CD4-positive, alpha-beta T cell (primary cell): Measurements from ENCODE around the gene KCNMA1. TPM values are rescaled to one million over a fixed set of nuclear protein-coding genes. Genes with fewer than 3 reads are reported as not detected.

ENCODE experiments used
- ATAC-seq: fragments of 200-7000 bp; cut with Tn5 transposase; one replicate; pipeline ENCODE4 v1.10.0; 2022; ENCODE audit warnings: mild to moderate bottlenecking; ENCODE audit not compliant: poor library complexity
- CTCF ChIA-PET: fragments of 350-600 bp; sonication (Branson Sonifier 250); formaldehyde crosslinking; loops from one replicate; lab custom pipeline; 2021; ENCODE audit warnings: antibody characterized with exemption, inconsistent platforms; lab: Charles Lee
- POLR2A ChIA-PET: fragments of 350-600 bp; sonication (Branson Sonifier 250); formaldehyde crosslinking; loops from one replicate; lab custom pipeline; 2021; ENCODE audit warnings: antibody characterized with exemption, inconsistent platforms; lab: Charles Lee
- DNase-seq, 14 experiments: peaks; one replicate each; pipeline ENCODE4 v3.0.0-alpha.2; 2013 to 2020; ENCODE audit warnings: mixed read lengths in 2 of 14
- H3K27ac ChIP-seq, 2 donors: one replicate each; pipeline versions ENCODE4 v1.5.1 to v1.7.0; 2013; ENCODE audit warnings: low read length in 2 of 2, low read depth in 1 of 2, mild to moderate bottlenecking in 1 of 2
- H3K27me3 ChIP-seq, 2 experiments: 1 replicate in 1 of 2; 2 replicates in 1 of 2; pipeline versions ENCODE4 v1.6.1 to v1.7.0; 2013; ENCODE audit warnings: low read length in 2 of 2, control low read depth in 1 of 2, mild to moderate bottlenecking in 1 of 2, moderate library complexity in 1 of 2; ENCODE audit not compliant: insufficient read depth in 2 of 2, control insufficient read depth in 1 of 2
- H3K36me3 ChIP-seq: one replicate; pipeline ENCODE4 v1.6.1; 2013; ENCODE audit warnings: low read length, control low read depth; ENCODE audit not compliant: insufficient read depth
- H3K4me1 ChIP-seq: one replicate; pipeline ENCODE4 v1.6.1; 2013; ENCODE audit warnings: low read length, control low read depth; ENCODE audit not compliant: insufficient read depth
- H3K4me3 ChIP-seq: one replicate; pipeline ENCODE4 v1.5.1; 2013; ENCODE audit warnings: mild to moderate bottlenecking, low read length, moderate library complexity
- H3K9me3 ChIP-seq, 2 experiments: 1 replicate in 1 of 2; 2 replicates in 1 of 2; pipeline versions ENCODE4 v1.6.1 to v1.7.0; 2013; ENCODE audit warnings: low read length in 2 of 2, mild to moderate bottlenecking in 2 of 2, control low read depth in 1 of 2, moderate library complexity in 1 of 2; ENCODE audit not compliant: control insufficient read depth in 1 of 2, insufficient read depth in 1 of 2
- H3K27ac Mint-ChIP-seq: one replicate; pipeline ENCODE4 v1.8.0; 2020; ENCODE audit warnings: mixed read lengths
- H3K27me3 Mint-ChIP-seq: one replicate; pipeline ENCODE4 v1.8.0; 2021; ENCODE audit warnings: mixed read lengths
- H3K36me3 Mint-ChIP-seq: one replicate; pipeline ENCODE4 v1.8.0; 2021; ENCODE audit warnings: low read depth, mixed read lengths
- H3K4me1 Mint-ChIP-seq: one replicate; pipeline ENCODE4 v1.8.0; 2021; ENCODE audit warnings: low read depth, mixed read lengths
- H3K4me3 Mint-ChIP-seq: one replicate; pipeline ENCODE4 v1.8.0; 2020; ENCODE audit warnings: mild to moderate bottlenecking, mixed read lengths
- H3K9me3 Mint-ChIP-seq: one replicate; pipeline ENCODE4 v1.8.0; 2020; ENCODE audit warnings: mixed read lengths
- intact Hi-C, 2 experiments: fragments of 100-400 bp; cut with DNase I in 1 of 2; cut with micrococcal nuclease in 1 of 2; formaldehyde crosslinking; loops; one replicate each; pipeline versions ENCODE4 v1.15.1 to v1.9.0; 2023 to 2025; cut with DNase I, micrococcal nuclease
- total RNA-seq, 174 experiments: library from RNA in 2 of 174; stranded (reverse) in 2 of 174; gene quantifications; one replicate each; pipeline ENCODE4 v1.2.3 and lab custom pipeline; 2021 to 2026
- TF ChIP-seq, protein P1 (sequence below): fragments of 200-600 bp; IDR thresholded peaks from one replicate; pipeline ENCODE4 v1.8.0; 2022; ENCODE audit warnings: antibody characterized with exemption, mild to moderate bottlenecking

KCNMA1 gene
- total RNA-seq, 2 experiments from 2014 or later, result not detected

DNA sequence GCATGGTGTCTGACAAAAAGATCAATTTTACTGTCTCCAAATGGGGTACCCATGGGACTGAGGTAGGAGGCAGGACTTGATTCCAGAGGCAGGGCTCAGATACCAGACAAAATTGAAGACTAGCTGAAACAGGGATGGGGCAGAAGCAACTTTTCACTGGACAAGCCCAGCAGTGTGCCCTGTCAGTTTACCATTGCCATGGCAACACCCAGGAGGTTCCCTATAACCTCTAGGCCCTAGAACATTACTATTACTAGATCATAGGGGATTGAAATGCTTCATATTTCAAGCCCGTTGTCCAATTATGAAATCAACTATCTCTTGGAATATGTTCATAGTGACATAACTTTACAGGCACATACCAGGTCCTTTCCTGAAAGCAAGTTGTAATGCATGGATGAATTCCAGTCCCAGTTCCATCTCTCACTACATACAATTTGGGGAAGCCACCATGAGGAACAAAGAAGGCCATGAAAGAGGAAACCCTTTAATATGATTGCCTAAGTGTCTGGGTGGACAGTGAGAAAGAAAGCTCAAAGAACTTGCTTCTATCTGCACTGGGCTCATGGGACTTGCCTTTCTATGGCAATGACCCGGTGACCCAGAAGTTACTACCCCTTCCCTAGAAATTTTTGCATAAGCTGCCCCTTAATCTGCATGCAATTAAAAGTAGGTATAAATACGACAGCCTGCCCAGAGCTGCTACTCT lies 557.9 kb downstream of the KCNMA1 start:
- H3K36me3 Mint-ChIP-seq, result no peaks in the 10 kb centered on the region
- no peaks in the 10 kb centered on the region for H3K27me3 ChIP-seq
- H3K27ac Mint-ChIP-seq, result no peak overlapping the region
- POLR2A ChIA-PET, result no interaction called here
- CTCF ChIA-PET, result interaction anchor here (1.3 kb wide), 1 partner anchor 12 kb away, joined by 3 read pairs; no protein-coding TSS in a partner anchor
- DNase-seq (peak in 1 of 14 experiments; percentile 2), ATAC-seq (no peak)
- H3K4me1 Mint-ChIP-seq, result no peaks in the 10 kb centered on the region
- no peak overlapping the region for H3K4me3 Mint-ChIP-seq
- H3K4me3 ChIP-seq, result no peak overlapping the region
- no peaks in the 10 kb centered on the region for H3K36me3 ChIP-seq
- intact Hi-C loops, result no loop called here
- TF ChIP-seq, protein P1, sequence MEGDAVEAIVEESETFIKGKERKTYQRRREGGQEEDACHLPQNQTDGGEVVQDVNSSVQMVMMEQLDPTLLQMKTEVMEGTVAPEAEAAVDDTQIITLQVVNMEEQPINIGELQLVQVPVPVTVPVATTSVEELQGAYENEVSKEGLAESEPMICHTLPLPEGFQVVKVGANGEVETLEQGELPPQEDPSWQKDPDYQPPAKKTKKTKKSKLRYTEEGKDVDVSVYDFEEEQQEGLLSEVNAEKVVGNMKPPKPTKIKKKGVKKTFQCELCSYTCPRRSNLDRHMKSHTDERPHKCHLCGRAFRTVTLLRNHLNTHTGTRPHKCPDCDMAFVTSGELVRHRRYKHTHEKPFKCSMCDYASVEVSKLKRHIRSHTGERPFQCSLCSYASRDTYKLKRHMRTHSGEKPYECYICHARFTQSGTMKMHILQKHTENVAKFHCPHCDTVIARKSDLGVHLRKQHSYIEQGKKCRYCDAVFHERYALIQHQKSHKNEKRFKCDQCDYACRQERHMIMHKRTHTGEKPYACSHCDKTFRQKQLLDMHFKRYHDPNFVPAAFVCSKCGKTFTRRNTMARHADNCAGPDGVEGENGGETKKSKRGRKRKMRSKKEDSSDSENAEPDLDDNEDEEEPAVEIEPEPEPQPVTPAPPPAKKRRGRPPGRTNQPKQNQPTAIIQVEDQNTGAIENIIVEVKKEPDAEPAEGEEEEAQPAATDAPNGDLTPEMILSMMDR, result no peak
- H3K4me1 ChIP-seq, result no peaks in the 10 kb centered on the region
- no peaks in the 10 kb centered on the region for H3K27me3 Mint-ChIP-seq
- H3K27ac ChIP-seq, result no peak overlapping the region
- H3K9me3 ChIP-seq, result peaks cover 0 to 3% of the 10 kb centered on the region in 2 experiments
- H3K9me3 Mint-ChIP-seq, result no peaks in the 10 kb centered on the region

DNA sequence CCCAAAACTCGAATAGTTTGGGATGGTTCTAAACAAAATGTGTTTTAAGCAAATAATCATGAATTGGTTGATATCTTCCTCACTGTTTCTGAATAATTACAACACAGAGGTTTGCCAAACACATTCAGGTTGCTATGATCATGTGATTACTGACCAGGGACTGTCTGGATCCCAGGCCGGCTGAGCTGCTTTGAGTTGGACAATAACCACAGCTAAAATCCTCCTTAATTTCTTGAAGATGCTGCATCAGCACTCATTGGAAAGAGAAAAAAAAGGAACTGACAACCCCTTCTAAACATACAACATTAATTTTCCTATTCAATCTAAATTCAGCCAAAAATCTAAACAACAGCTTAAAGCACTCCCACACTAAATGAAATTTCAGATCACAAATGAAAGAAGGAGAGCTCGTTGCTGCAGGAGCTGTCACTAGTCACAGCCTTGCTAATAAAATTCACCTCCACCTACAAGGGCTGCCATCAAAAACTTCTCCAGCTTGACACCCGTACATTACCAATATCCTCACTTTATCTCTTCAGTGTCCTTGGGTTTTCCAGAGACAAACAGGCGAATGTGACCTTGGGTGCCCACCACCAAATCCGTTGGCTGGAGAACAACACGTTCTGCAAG lies 560.2 kb downstream of the KCNMA1 start:
- ATAC-seq (no peak), DNase-seq (no peak)
- Histone ChIP-seq H3K4me3 (no peak overlapping the region), H3K9me3 (peaks cover 0 to 3% of the 10 kb centered on the region in 2 experiments), H3K36me3 (no peaks in the 10 kb centered on the region), H3K4me1 (no peaks in the 10 kb centered on the region), H3K27me3 (no peaks in the 10 kb centered on the region), H3K27ac (no peak overlapping the region)
- intact Hi-C loops, result no loop called here
- Mint-ChIP-seq H3K36me3 (no peaks in the 10 kb centered on the region), H3K4me1 (no peaks in the 10 kb centered on the region), H3K9me3 (no peaks in the 10 kb centered on the region), H3K4me3 (no peak overlapping the region), H3K27ac (no peak overlapping the region), H3K27me3 (no peaks in the 10 kb centered on the region)
- TF ChIP-seq, protein P1, result no peak
- CTCF ChIA-PET, result no interaction called here
- POLR2A ChIA-PET, result no interaction called here

GRCh38 chr10:77075926-77076325 lies 561.7 kb downstream of the KCNMA1 start:
- intact Hi-C loops, result no loop called here
- Mint-ChIP-seq H3K27ac (no peak overlapping the region), H3K27me3 (no peaks in the 10 kb centered on the region), H3K4me3 (no peak overlapping the region), H3K36me3 (no peaks in the 10 kb centered on the region), H3K9me3 (no peaks in the 10 kb centered on the region), H3K4me1 (no peaks in the 10 kb centered on the region)
- no peaks in the 10 kb centered on the region for H3K27me3 ChIP-seq
- H3K27ac ChIP-seq, result no peak overlapping the region
- TF ChIP-seq, protein P1, result no peak
- no peak overlapping the region for H3K4me3 ChIP-seq
- H3K4me1 ChIP-seq, result no peaks in the 10 kb centered on the region
- DNase-seq, result no peak
- H3K36me3 ChIP-seq, result no peaks in the 10 kb centered on the region
- ATAC-seq, result no peak
- CTCF ChIA-PET, result no interaction called here
- POLR2A ChIA-PET, result no interaction called here
- H3K9me3 ChIP-seq, result peaks cover 0 to 3% of the 10 kb centered on the region in 2 experiments
